HepG2 (cell line): ENCODE measurements around the gene MLN. TPM values are rescaled to one million over a fixed set of nuclear protein-coding genes. Genes with fewer than 3 reads are reported as not detected.

Experiments
- BRD4 ChIP-seq: sonication (generic); formaldehyde crosslinking; IDR thresholded peaks from 2 replicates; pipeline ENCODE4 v1.4.0; 2020; ENCODE audit warnings: missing genetic modification reagents
- DNMT3B ChIP-seq: conservative IDR thresholded peaks from 2 replicates; pipeline ENCODE4 v1.6.1; 2016; ENCODE audit warnings: missing biosample characterization, control low read depth
- ERF ChIP-seq: IDR thresholded peaks from 2 replicates; pipeline ENCODE4 v1.6.1; 2018; ENCODE audit warnings: missing biosample characterization, missing genetic modification reagents
- FOXM1 ChIP-seq: sonication (generic); formaldehyde crosslinking; IDR thresholded peaks from 2 replicates; pipeline ENCODE4 v1.5.0; 2020; ENCODE audit warnings: missing genetic modification reagents
- GABPB1 ChIP-seq: IDR thresholded peaks from 2 replicates; pipeline ENCODE4 v1.6.1; 2016; ENCODE audit warnings: mild to moderate bottlenecking, missing genetic modification reagents, moderate library complexity, missing compliant biosample characterization
- LCORL ChIP-seq, 2 experiments: fragments of 450-650 bp in 1 of 2; sonication (generic) in 1 of 2; formaldehyde crosslinking in 1 of 2; IDR thresholded peaks; 2 replicates each; pipeline versions ENCODE4 v1.5.0 to v1.6.1; 2017 to 2020; ENCODE audit warnings: antibody characterized with exemption in 1 of 2, missing genetic modification reagents in 1 of 2
- NKX3-1 ChIP-seq: sonication (generic); formaldehyde crosslinking; IDR thresholded peaks from 2 replicates; pipeline ENCODE4 v1.5.0; 2020; ENCODE audit warnings: missing genetic modification reagents
- TGIF2 ChIP-seq: IDR thresholded peaks from 2 replicates; pipeline ENCODE4 v1.6.1; 2016; ENCODE audit warnings: control low read depth, missing compliant biosample characterization
- ZBTB7B ChIP-seq: sonication (generic); formaldehyde crosslinking; IDR thresholded peaks from 2 replicates; pipeline ENCODE4 v1.4.0; 2020; ENCODE audit warnings: missing genetic modification reagents
- ZNF121 ChIP-seq: sonication (generic); formaldehyde crosslinking; IDR thresholded peaks from 2 replicates; pipeline ENCODE4 v1.5.0; 2020; ENCODE audit warnings: mild to moderate bottlenecking, missing genetic modification reagents
- ZNF646 ChIP-seq: sonication (generic); formaldehyde crosslinking; IDR thresholded peaks from 2 replicates; pipeline ENCODE4 v1.9.0; 2021; ENCODE audit warnings: mild to moderate bottlenecking, missing genetic modification reagents
- ZNF747 ChIP-seq: sonication (generic); formaldehyde crosslinking; IDR thresholded peaks from 2 replicates; pipeline ENCODE4 v1.8.1; 2023; ENCODE audit warnings: missing genetic modification reagents, mild to moderate bottlenecking, borderline replicate concordance
- polyA plus RNA-seq, 8 experiments: library from polyadenylated mRNA; depleted of rRNA in 3 of 8; stranded (reverse) in 7 of 8; unstranded in 1 of 8; fragments of >200 nt; fragmentation: Illumina TruSeq in 4 of 8; extraction: Trizol in 4 of 8; gene quantifications; 2 replicates each; pipeline versions ENCODE4 v1.2.1 to v1.2.3, GENCODE V29; 2011 to 2016; ENCODE audit warnings: low read depth in 4 of 8, missing spikeins in 1 of 8, mixed read lengths in 1 of 8; ENCODE audit not compliant: insufficient read depth in 1 of 8
- total RNA-seq, 5 experiments: library from RNA; depleted of rRNA; stranded (reverse); fragments of >200 nt; fragmentation: Illumina TruSeq; extraction: Trizol; gene quantifications; 2 replicates each; pipeline ENCODE4 v1.2.3, GENCODE V29; 2016; ENCODE audit warnings: low read depth in 1 of 5
- TF ChIP-seq, protein P1 (sequence below): sonication (generic); formaldehyde crosslinking; conservative IDR thresholded peaks from 2 replicates; pipeline ENCODE4 v1.4.0; 2020; ENCODE audit warnings: missing genetic modification reagents
- TF ChIP-seq, protein P2 (sequence below): sonication (generic); formaldehyde crosslinking; IDR thresholded peaks from 2 replicates; pipeline ENCODE4 v1.4.0; 2020; ENCODE audit warnings: missing genetic modification reagents
- TF ChIP-seq, protein P3 (sequence below): sonication (generic); formaldehyde crosslinking; IDR thresholded peaks from 2 replicates; pipeline ENCODE4 v1.9.0; 2021; ENCODE audit warnings: missing genetic modification reagents, borderline replicate concordance
- TF ChIP-seq, protein P4 (sequence below): sonication (generic); formaldehyde crosslinking; IDR thresholded peaks from 2 replicates; pipeline ENCODE4 v1.5.0; 2020; ENCODE audit warnings: missing genetic modification reagents

Gene MLN
- total and polyA plus RNA-seq, 2 of the 13 experiments (the other 11 are each of a cell fraction or from before 2014, with no cell fraction given): not detected

DNA sequence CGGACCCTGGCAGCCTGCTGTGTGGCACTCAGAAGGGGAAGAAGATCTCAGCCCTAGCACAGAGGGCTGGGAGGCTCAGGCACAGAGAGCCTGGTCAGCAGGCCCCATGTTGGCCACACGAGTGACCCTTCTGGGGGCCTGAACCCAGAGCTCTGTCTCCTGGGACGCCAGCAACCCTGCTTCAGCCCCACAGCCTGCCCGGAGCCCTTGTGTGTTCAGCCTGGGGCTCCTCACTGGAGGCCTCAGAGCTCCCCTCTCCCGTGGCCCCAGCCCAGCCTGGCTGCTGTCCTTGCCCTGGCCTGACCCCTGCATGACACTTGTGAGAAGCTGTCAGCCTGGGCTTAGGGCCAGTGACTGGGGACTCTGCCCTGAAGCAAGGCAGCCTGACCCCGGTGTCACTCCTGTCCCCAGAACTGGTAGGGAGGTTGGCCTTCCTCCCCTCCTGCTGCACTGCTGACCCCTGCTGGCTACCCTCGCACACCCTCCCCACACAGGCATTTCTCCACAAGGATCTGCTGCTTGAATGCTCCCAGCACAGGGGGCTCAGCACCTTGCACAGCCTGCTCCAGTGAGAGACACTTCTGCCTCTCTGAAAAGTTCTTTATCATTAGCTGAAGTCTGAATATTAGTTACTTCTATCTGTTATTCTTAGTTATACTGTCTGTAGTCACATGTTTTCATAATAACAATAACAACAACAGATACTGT is 41.7 kb downstream of the MLN start (continued):
- TF ChIP-seq, protein P1, sequence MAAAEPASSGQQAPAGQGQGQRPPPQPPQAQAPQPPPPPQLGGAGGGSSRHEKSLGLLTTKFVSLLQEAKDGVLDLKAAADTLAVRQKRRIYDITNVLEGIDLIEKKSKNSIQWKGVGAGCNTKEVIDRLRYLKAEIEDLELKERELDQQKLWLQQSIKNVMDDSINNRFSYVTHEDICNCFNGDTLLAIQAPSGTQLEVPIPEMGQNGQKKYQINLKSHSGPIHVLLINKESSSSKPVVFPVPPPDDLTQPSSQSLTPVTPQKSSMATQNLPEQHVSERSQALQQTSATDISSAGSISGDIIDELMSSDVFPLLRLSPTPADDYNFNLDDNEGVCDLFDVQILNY (CRISPR knock-in tag): 0 out of 2 replicates have a peak, but pooled peaks have one; percentile 24
- TF ChIP-seq, protein P2, sequence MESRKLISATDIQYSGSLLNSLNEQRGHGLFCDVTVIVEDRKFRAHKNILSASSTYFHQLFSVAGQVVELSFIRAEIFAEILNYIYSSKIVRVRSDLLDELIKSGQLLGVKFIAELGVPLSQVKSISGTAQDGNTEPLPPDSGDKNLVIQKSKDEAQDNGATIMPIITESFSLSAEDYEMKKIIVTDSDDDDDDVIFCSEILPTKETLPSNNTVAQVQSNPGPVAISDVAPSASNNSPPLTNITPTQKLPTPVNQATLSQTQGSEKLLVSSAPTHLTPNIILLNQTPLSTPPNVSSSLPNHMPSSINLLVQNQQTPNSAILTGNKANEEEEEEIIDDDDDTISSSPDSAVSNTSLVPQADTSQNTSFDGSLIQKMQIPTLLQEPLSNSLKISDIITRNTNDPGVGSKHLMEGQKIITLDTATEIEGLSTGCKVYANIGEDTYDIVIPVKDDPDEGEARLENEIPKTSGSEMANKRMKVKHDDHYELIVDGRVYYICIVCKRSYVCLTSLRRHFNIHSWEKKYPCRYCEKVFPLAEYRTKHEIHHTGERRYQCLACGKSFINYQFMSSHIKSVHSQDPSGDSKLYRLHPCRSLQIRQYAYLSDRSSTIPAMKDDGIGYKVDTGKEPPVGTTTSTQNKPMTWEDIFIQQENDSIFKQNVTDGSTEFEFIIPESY (CRISPR knock-in tag): peak; percentile 70
- TF ChIP-seq ZNF646 (0 out of 2 replicates have a peak, but pooled peaks have one; percentile 3), GABPB1 (CRISPR knock-in tag) (peak; percentile 69), BRD4 (peak; percentile 36; the same call in 1 of the 2 replicates), LCORL (IDR thresholded peaks at IDR 0.05) (no peak), LCORL (CRISPR knock-in tag; IDR thresholded peaks at IDR 0.05) (peak; percentile 98), TGIF2 (CRISPR knock-in tag) (peak; percentile 86), ZNF121 (CRISPR knock-in tag) (peak; percentile 85; the same call in 1 of the 2 replicates), FOXM1 (CRISPR knock-in tag) (no peak), ZBTB7B (CRISPR knock-in tag) (peak; percentile 90; the same call in 1 of the 2 replicates), ZNF747 (CRISPR knock-in tag) (peak; percentile 86; the same call in 1 of the 2 replicates), NKX3-1 (CRISPR knock-in tag) (no peak), DNMT3B (CRISPR knock-in tag) (no peak), ERF (CRISPR knock-in tag) (peak; percentile 68)
- TF ChIP-seq, protein P3, sequence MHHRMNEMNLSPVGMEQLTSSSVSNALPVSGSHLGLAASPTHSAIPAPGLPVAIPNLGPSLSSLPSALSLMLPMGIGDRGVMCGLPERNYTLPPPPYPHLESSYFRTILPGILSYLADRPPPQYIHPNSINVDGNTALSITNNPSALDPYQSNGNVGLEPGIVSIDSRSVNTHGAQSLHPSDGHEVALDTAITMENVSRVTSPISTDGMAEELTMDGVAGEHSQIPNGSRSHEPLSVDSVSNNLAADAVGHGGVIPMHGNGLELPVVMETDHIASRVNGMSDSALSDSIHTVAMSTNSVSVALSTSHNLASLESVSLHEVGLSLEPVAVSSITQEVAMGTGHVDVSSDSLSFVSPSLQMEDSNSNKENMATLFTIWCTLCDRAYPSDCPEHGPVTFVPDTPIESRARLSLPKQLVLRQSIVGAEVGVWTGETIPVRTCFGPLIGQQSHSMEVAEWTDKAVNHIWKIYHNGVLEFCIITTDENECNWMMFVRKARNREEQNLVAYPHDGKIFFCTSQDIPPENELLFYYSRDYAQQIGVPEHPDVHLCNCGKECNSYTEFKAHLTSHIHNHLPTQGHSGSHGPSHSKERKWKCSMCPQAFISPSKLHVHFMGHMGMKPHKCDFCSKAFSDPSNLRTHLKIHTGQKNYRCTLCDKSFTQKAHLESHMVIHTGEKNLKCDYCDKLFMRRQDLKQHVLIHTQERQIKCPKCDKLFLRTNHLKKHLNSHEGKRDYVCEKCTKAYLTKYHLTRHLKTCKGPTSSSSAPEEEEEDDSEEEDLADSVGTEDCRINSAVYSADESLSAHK (CRISPR knock-in tag): no peak
- TF ChIP-seq, protein P4, sequence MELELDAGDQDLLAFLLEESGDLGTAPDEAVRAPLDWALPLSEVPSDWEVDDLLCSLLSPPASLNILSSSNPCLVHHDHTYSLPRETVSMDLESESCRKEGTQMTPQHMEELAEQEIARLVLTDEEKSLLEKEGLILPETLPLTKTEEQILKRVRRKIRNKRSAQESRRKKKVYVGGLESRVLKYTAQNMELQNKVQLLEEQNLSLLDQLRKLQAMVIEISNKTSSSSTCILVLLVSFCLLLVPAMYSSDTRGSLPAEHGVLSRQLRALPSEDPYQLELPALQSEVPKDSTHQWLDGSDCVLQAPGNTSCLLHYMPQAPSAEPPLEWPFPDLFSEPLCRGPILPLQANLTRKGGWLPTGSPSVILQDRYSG: no peak
